Fibroblast of lung (primary cell): ENCODE data around the gene CCDC80. TPM values are rescaled to one million over a fixed set of nuclear protein-coding genes. Genes with fewer than 3 reads are reported as not detected.
"Not testable (repeated sequence)": the region's sequence is repeated elsewhere in the genome, so short reads cannot be mapped to it uniquely, and the experiment has no call there.

Experiments
- DNase-seq, 2 donors: peaks; one replicate each; pipeline versions ENCODE4 v3.0.0 to v3.0.0-alpha.2; 2010; ENCODE audit warnings: low read depth in 2 of 2
- H2AFZ ChIP-seq: 2 replicates; pipeline ENCODE4 v1.5.1; 2012; ENCODE audit warnings: low read length, control low read depth, inconsistent platforms
- H3K27ac ChIP-seq: 2 replicates; pipeline ENCODE4 v1.5.1; 2011; ENCODE audit warnings: low read length, control low read depth; ENCODE audit not compliant: insufficient read depth
- H3K27me3 ChIP-seq: 2 replicates; pipeline ENCODE4 v1.5.1; 2011; ENCODE audit warnings: mild to moderate bottlenecking, low read length; ENCODE audit not compliant: control insufficient read depth, insufficient read depth
- H3K36me3 ChIP-seq: 2 replicates; pipeline ENCODE4 v1.5.1; 2011; ENCODE audit warnings: low read length; ENCODE audit not compliant: control insufficient read depth, insufficient read depth
- H3K4me1 ChIP-seq: 2 replicates; pipeline ENCODE4 v1.5.1; 2011; ENCODE audit warnings: low read length; ENCODE audit not compliant: control insufficient read depth, insufficient read depth; ENCODE audit errors: extremely low read depth
- H3K4me2 ChIP-seq: 2 replicates; pipeline ENCODE4 v1.5.1; 2011; ENCODE audit warnings: low read length, control low read depth; ENCODE audit not compliant: insufficient read depth; ENCODE audit errors: extremely low read depth
- H3K4me3 ChIP-seq, 4 experiments: fragments of 200-600 bp in 1 of 4; sonication (generic) in 1 of 4; replicated peaks in 1 of 4; 2 replicates each; pipeline ENCODE4 v1.5.1; 2011 to 2016; ENCODE audit warnings: low read length in 4 of 4, low read depth in 3 of 4, mild to moderate bottlenecking in 3 of 4, control low read depth in 2 of 4, inconsistent platforms in 1 of 4, mixed read lengths in 1 of 4; ENCODE audit not compliant: insufficient read depth in 1 of 4; ENCODE audit errors: control extremely low read depth in 1 of 4
- H3K79me2 ChIP-seq: 2 replicates; pipeline ENCODE4 v1.5.1; 2012; ENCODE audit warnings: mild to moderate bottlenecking, low read length, inconsistent platforms; ENCODE audit not compliant: control insufficient read depth, insufficient read depth
- H3K9ac ChIP-seq: 2 replicates; pipeline ENCODE4 v1.5.1; 2011; ENCODE audit warnings: mild to moderate bottlenecking, low read length, control low read depth; ENCODE audit not compliant: insufficient read depth
- H3K9me3 ChIP-seq: 2 replicates; pipeline ENCODE4 v1.5.1; 2012; ENCODE audit warnings: low read depth, low read length; ENCODE audit not compliant: control insufficient read depth, insufficient read depth
- H4K20me1 ChIP-seq: 2 replicates; pipeline ENCODE4 v1.5.1; 2011; ENCODE audit warnings: low read length; ENCODE audit not compliant: control insufficient read depth, insufficient read depth; ENCODE audit errors: extremely low read depth
- EZH2 ChIP-seq: IDR thresholded peaks from 2 replicates; pipeline ENCODE4 v1.5.1; 2012; ENCODE audit warnings: low read length, control low read depth, mild to moderate bottlenecking; ENCODE audit errors: missing control alignments
- polyA plus RNA-seq, 2 donors: library from polyadenylated mRNA; depleted of rRNA in 1 of 2; stranded (reverse) in 1 of 2; unstranded in 1 of 2; fragments of >200 nt; gene quantifications; 2 replicates each; pipeline ENCODE4 v1.2.1, GENCODE V29; 2011 to 2012; ENCODE audit warnings: missing spikeins in 1 of 2
- total RNA-seq: library from RNA; depleted of rRNA; stranded (reverse); fragments of >200 nt; gene quantifications from 2 replicates; pipeline ENCODE4 v1.2.1, GENCODE V29; 2014
- TF ChIP-seq, protein P1 (sequence below), 2 donors: IDR thresholded peaks in 1 of 2; conservative IDR thresholded peaks in 1 of 2; 1 replicate in 1 of 2; 2 replicates in 1 of 2; pipeline ENCODE4 v1.5.1; 2011 to 2012; ENCODE audit warnings: low read length in 2 of 2, control low read depth in 1 of 2, inconsistent platforms in 1 of 2, low read depth in 1 of 2, mild to moderate bottlenecking in 1 of 2

The CCDC80 gene
- total and polyA plus RNA-seq, 2 donors (not counting 1 experiment from before 2014, with no cell fraction given): 153 to 526 TPM

DNA sequence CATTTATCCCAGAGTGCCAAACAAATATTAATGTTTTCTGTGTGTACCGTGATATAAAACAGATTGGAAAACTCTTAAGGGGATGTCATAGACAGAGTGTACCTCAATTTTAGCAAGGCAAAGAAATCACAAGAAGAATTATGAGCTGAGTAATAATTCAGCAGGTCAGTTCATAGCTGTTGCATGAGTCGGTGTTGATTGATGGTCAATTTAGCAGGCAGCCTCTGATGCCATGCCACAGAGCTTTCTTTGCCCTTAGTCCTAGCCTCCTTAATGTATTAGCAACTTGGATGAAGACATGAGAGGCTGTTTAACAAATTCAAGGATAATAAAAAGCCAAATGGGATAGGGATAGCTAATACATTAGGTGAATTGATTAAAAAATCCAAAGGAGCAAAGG is 72.3 kb downstream of the CCDC80 start:
- Histone ChIP-seq H4K20me1 (no peaks in the 10 kb centered on the region), H3K9ac (no peak overlapping the region), H3K27me3 (no peaks in the 10 kb centered on the region), H3K4me2 (no peak overlapping the region), H3K4me1 (no peaks in the 10 kb centered on the region), H3K9me3 (no peaks in the 10 kb centered on the region), H3K27ac (no peak overlapping the region), H3K36me3 (peaks cover 2% of the 10 kb centered on the region), H2AFZ (no peak overlapping the region), H3K79me2 (no peaks in the 10 kb centered on the region), H3K4me3 (no peak overlapping the region)
- peak; percentile 11 to 71 for DNase-seq
- no peak for TF ChIP-seq EZH2
- TF ChIP-seq, protein P1, sequence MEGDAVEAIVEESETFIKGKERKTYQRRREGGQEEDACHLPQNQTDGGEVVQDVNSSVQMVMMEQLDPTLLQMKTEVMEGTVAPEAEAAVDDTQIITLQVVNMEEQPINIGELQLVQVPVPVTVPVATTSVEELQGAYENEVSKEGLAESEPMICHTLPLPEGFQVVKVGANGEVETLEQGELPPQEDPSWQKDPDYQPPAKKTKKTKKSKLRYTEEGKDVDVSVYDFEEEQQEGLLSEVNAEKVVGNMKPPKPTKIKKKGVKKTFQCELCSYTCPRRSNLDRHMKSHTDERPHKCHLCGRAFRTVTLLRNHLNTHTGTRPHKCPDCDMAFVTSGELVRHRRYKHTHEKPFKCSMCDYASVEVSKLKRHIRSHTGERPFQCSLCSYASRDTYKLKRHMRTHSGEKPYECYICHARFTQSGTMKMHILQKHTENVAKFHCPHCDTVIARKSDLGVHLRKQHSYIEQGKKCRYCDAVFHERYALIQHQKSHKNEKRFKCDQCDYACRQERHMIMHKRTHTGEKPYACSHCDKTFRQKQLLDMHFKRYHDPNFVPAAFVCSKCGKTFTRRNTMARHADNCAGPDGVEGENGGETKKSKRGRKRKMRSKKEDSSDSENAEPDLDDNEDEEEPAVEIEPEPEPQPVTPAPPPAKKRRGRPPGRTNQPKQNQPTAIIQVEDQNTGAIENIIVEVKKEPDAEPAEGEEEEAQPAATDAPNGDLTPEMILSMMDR (conservative IDR thresholded peaks at IDR 0.05 in 1 of 2, IDR thresholded peaks at IDR 0.05 in 1 of 2; ENCODE audit: low read depth in 1 of 2, low read length in 2 of 2): no peak

GRCh38 chr3:112564940-112565305 is 76.0 kb downstream of the CCDC80 start:
- no peak for TF ChIP-seq EZH2
- TF ChIP-seq, protein P1 (conservative IDR thresholded peaks at IDR 0.05 in 1 of 2, IDR thresholded peaks at IDR 0.05 in 1 of 2; ENCODE audit: low read depth in 1 of 2, low read length in 2 of 2): no peak
- Histone ChIP-seq H3K27me3 (no peaks in the 10 kb centered on the region), H4K20me1 (no peaks in the 10 kb centered on the region), H3K79me2 (peaks cover 17% of the 10 kb centered on the region), H2AFZ (no peak overlapping the region), H3K4me2 (no peak overlapping the region), H3K4me3 (no peak overlapping the region), H3K36me3 (no peaks in the 10 kb centered on the region), H3K9ac (no peak overlapping the region), H3K9me3 (no peaks in the 10 kb centered on the region), H3K27ac (no peak overlapping the region), H3K4me1 (peaks cover 2% of the 10 kb centered on the region)
- DNase-seq: no peak

GRCh38 chr3:112564247-112564939 is 76.5 kb downstream of the CCDC80 start:
- not testable (repeated sequence) for H4K20me1 ChIP-seq, DNase-seq, H3K9me3 ChIP-seq, H3K27ac ChIP-seq, H3K27me3 ChIP-seq, H2AFZ ChIP-seq, H3K4me2 ChIP-seq, H3K4me3 ChIP-seq, H3K9ac ChIP-seq, H3K4me1 ChIP-seq, H3K36me3 ChIP-seq
- H3K79me2 ChIP-seq: peaks cover 22% of the 10 kb centered on the region
